GM18867 (cell line): ENCODE measurements around the gene RET.

ENCODE experiments used
- ATAC-seq: cut with Tn5 transposase; IDR thresholded peaks from one replicate; pipeline ENCODE4 v1.9.1; 2021; ENCODE audit warnings: mild to moderate bottlenecking, moderate library complexity; ENCODE audit not compliant: unreplicated experiment

RET gene

DNA sequence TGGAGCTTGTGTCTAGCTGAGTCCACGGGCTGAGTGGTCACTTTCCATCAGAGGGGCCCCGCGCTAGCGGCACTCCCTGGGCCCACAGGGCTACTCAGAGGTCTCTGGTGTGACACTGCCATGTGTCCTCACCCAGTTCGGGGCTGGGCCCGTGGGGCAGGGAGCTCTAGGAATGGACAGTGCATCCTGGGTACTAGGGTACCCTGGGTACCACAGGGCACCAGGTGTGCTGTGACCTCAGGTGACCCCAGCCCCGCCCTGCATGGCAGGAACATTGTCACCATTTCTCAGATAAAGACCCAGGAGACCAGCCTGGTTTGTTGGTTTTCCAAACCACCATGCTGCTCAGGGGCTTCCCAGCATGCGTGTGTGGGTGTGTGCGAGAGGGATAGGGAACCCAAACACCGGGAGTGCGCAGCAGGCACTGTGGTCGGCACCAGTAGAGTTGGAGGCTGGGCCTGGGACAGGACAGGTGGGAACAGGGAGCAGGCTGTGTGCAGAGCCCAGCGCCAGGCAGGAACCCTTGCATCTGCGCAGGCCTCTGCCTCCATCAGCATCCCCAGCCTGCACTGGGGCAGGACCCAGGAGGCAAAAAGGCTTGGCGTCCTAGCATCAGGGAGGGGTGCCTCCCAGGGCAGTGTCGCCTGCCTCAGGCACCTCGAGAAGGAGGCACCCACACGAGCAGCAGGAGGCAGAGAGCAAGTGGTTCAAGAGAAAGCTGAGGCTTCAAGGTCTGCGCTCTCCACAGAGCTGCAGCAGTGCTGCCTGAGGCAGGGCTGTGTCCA, 42.0 kb downstream of the RET start:
- ATAC-seq, result no peak

DNA sequence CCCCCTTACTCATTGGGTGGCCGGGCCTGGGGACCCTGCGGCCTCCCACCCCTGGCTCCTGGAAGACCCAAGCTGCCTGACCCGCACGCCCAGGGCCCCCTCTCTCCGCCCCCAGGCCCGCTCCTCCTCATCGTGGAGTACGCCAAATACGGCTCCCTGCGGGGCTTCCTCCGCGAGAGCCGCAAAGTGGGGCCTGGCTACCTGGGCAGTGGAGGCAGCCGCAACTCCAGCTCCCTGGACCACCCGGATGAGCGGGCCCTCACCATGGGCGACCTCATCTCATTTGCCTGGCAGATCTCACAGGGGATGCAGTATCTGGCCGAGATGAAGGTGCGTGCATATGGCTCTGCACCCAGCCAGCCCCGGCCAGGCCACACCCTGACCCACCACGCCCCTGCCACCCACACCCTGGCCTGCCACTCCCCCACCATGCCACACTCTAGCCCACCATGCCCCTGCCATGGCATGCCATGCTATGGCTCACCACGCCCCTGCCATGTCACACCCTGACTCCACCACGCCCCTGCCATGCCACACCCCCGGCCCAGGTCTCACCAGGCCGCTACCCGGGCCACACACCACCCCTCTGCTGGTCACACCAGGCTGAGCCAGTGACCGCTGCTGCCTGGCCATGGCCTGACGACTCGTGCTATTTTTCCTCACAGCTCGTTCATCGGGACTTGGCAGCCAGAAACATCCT, 42.7 kb downstream of the RET start:
- no peak for ATAC-seq

DNA sequence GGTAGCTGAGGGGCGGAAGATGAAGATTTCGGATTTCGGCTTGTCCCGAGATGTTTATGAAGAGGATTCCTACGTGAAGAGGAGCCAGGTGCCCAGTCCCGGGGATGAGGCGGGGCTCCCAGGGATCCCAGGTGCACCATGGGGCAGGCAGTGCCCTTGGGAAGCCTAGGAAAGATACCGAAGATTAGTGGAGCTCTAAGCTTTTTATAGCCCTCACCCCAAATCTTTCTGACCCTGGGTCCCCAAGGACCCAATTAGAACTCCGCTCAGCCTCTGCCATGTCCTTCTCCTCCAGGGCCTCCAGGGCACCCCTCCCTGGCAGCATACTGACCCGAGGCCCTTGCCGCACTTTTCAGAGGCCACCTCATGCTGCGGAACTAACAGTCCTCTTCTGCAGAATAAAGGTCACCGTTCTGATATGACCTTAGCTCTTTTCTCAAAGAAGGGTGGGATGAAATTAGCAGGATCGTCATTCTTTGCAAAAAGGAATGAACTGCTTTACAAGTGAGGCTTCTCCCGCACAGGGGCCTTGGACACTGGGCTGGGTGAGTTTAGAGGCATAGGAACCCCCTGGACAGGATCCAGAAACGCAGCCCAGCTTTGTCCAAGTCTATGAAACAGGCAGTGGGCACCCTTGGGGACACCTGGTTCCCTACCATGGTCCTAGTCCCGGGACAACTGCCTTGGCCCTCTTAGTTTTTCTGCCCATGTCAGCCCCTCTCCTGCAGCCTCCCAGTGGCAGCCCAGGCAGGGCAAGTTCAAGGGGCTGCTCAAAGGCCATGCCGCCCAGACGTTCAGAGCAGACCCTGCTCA, 43.5 kb downstream of the RET start:
- no peak for ATAC-seq

DNA sequence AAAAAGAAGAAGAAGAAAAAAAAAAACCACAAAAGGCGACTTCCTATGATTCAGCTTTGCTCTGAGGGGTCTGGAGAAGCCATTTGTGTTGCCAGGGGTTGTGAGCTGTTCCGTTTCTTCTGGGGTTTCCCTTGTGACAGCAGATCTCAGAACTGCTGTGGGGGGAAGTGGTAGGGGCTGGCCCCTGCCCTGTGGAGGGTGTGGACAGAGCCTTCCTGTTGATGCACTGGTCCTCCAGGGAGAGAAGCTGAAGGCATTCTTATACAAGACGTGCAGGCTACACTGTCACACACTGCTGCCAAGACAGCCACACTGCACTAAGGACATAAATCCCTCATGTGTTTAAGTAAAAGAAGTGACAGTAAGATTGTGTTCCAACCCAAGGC, 44.1 kb downstream of the RET start:
- ATAC-seq, result peak; percentile 75

DNA sequence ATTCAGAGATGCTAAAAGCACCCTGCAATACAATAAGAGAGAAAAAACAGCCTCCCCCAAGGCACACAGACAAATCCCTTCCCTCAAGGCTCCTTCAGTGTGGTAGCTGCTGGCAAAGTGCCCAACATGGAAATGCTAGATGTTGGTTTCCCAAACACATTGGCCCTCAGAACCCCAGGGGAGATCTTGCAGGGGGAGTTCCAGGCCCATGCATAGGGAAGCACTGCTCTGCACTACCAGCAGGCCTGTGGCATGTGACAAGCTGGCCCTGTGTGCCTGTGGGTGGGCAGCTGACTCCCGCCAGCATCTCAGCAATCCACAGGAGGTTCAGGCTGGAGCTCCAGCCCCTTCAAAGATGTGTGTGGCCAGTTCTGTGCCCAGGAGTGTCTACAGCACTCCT, 44.6 kb downstream of the RET start:
- no peak for ATAC-seq

DNA sequence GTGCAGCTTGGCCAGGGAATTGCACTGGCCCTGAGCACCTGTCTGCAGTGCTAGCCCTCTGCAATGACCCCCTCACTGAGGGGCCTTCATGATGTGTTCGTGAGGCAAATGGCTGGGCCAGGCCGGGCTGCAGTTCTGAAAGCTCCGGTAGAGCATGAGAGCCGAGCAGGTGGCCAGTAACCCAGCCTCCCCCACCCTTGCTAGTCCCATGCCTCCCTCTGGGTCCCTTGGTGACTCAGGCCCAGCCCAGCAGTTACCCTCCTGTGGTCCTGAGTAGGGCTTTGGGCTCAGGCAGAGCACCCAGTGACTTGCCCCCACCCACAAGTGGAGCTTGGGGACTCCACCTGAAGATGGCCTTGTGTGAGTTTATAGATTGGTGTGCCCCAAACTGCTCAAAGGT, 45.2 kb downstream of the RET start:
- no peak for ATAC-seq

DNA sequence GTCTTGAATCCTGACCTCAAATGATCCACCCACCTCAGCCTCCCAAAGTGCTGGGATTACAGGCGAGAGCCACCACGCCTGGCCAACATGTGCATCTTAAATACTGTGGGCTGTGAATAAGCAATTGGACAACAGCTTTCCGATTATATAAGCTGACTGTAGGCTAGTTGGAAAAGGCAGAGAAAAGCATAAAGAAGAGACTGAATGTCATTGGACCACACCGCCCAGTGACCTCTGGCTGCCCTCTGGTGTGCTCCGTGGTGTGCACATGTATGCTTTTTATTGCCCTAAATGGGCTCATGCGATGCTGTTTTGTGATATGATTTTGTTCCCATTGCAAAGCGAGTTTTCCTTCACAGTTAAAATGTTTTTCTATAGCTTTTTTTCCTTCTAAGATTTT, 46.0 kb downstream of the RET start:
- no peak for ATAC-seq

DNA sequence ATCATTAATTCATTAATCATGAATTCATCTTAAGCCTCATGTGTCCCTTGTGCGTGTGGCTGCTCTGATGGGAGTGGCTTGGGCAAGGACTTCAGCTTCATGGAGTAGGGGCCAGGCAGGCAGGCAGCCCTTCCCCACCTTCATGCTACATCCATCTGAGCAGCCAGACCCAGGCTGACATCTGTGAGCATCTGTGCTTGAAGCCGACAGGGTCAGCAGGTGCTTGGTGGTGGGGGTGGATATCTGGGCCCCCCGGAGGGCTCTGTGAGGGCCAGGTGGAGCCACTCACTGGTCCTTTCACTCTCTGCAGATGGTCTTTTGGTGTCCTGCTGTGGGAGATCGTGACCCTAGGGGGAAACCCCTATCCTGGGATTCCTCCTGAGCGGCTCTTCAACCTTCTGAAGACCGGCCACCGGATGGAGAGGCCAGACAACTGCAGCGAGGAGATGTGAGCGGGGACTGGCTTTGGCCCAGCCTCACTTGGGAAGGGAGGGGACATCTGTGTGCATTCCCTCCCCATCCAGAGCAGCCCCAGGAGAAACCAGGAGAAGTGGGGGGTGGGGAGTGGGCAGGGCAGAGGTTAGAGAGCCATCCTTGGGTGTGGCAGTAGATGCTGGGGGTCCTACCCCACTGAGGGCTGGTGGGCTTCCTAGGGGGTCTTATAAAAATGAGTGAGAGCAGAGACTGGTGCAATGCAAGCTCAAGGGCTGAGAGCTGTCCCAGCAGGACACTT, 46.7 kb downstream of the RET start:
- no peak for ATAC-seq

DNA sequence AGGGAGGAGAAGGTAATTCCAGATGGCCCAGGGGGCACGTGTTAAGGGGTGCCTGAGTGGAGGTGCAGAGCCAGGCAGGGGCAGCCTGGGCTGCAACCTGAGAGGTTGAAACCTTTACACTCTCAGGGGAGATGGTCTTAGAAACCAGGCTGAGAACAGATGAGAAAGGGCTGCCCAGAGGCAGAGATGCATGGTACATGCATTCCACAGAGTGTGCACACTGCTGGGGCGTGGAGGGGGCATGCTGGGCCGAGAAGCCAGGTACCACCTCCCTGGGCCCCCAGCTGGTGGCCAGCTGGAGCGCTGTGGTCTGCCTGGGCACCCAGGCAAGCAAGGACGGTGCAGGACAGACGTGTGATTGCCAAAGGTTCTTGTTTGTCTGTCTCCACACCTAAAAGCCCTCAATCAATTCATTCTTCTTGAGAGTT, 47.2 kb downstream of the RET start:
- ATAC-seq, result no peak

DNA sequence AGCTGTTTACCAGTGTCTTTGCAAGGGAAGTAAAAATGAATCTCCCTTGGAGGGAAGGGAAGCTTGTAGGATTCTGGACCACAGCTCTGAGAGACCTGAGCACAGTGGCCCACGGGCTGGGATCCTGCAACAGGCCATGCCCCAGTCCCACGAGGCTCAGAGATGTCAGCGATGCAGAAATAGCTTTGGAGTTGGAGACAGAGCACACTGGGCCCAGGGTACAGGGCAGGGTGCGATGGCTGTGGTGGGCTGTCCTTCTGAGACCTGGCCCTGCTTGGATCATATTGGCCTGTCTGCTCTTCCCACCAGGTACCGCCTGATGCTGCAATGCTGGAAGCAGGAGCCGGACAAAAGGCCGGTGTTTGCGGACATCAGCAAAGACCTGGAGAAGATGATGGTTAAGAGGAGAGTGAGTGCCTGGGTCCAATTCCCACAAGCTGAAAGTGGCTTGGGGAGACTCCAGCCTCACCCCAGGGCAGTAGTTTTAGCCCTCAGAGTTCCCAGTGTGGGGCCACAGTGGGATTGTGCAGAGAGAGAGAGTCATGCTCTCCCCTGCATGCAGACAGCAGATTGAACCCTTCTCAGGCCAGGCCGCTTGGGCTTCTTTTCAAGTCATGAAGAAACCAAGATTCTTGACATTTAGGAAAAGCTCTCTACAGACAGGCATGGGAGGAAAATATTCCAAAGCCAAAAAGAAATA, 47.9 kb downstream of the RET start:
- ATAC-seq, result no peak

DNA sequence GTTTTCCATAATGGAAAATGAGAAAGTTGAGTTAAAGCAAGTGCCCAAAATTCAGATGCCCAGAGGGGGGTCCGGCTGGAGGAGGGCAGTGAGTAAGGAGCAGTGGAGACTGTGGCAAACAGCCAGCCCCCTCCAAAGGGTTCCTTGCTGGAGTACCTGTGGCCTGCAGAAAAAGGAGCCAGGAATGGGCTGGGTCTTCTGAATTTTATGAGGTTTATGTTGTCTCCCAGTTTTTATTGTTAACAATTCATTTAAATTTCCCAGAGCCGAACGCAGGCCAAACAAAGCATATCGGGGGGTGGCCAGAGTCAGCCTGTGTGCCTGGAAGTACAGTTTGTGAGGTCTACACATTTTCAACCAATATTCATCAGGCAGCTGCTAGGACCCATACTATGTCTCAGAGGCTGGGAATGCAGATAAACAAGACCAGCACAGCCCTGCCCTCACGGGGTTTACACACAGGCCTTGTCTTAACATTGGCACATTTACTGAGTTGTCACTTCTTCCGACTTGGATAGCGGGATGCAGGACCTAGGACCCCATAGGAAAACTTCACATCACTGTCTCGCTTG, 48.5 kb downstream of the RET start:
- ATAC-seq, result no peak

DNA sequence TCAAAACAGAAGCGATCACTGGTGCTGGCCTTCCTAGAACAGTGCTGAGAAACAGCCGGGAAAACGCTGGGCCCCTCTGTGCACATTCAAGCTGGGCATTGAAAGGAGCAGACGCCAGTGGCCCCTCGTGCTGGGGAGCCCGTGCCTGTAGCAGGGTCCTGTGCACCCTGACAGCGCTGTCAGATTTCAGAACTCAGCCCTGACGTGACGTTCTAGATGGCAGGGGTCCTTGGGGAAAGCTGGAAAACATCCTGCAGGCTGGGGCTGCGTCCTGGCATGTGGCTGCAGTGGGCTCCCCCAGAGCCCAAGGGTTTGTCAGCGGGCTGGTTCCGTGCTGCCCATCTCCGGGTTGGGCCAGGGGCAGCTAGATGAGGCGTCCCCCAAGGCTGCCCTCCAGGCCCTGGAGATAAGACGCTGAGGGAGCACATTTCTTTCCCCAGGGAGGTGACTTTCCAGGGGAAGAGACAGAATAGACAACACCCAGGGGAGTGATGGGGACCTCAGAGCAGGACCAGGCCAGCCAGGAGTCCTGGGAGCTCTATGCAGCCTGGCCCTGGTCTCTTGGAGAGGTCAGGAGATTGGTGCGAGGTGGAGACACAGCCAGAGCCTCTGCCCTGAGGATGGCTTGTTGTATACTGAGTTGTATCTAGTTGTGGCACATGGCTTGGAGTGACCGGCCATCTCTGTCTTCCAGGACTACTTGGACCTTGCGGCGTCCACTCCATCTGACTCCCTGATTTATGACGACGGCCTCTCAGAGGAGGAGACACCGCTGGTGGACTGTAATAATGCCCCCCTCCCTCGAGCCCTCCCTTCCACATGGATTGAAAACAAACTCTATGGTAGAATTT, 49.2 kb downstream of the RET start:
- ATAC-seq, result no peak

DNA sequence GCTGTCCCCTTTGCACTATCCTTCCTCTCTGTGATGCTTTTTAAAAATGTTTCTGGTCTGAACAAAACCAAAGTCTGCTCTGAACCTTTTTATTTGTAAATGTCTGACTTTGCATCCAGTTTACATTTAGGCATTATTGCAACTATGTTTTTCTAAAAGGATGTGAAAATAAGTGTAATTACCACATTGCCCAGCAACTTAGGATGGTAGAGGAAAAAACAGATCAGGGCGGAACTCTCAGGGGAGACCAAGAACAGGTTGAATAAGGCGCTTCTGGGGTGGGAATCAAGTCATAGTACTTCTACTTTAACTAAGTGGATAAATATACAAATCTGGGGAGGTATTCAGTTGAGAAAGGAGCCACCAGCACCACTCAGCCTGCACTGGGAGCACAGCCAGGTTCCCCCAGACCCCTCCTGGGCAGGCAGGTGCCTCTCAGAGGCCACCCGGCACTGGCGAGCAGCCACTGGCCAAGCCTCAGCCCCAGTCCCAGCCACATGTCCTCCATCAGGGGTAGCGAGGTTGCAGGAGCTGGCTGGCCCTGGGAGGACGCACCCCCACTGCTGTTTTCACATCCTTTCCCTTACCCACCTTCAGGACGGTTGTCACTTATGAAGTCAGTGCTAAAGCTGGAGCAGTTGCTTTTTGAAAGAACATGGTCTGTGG, 50.0 kb downstream of the RET start:
- ATAC-seq, result no peak

DNA sequence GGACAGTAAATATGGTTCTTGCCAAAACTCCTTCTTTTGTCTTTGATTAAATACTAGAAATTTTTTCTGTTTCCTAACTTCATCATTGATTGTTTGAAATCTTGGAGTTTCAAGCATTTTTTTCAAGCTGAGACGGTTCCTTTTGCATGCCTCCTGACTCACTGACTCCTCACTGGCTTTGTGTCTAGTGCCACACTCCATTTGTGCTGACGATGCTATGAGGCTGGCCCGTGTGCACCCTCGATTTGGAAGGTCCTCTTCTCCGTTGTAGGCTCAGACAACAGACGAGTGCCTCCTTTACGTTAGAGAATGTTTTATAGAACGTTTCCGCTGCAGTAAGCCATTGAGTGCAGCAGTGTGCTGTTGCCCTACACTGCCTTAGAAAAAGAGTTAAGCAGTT, 50.6 kb downstream of the RET start:
- no peak for ATAC-seq

DNA sequence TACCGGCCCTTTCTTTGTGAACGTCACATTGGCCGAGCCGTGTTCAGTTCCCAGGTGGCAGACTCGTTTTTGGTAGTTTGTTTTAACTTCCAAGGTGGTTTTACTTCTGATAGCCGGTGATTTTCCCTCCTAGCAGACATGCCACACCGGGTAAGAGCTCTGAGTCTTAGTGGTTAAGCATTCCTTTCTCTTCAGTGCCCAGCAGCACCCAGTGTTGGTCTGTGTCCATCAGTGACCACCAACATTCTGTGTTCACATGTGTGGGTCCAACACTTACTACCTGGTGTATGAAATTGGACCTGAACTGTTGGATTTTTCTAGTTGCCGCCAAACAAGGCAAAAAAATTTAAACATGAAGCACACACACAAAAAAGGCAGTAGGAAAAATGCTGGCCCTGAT, 51.5 kb downstream of the RET start:
- no peak for ATAC-seq

DNA sequence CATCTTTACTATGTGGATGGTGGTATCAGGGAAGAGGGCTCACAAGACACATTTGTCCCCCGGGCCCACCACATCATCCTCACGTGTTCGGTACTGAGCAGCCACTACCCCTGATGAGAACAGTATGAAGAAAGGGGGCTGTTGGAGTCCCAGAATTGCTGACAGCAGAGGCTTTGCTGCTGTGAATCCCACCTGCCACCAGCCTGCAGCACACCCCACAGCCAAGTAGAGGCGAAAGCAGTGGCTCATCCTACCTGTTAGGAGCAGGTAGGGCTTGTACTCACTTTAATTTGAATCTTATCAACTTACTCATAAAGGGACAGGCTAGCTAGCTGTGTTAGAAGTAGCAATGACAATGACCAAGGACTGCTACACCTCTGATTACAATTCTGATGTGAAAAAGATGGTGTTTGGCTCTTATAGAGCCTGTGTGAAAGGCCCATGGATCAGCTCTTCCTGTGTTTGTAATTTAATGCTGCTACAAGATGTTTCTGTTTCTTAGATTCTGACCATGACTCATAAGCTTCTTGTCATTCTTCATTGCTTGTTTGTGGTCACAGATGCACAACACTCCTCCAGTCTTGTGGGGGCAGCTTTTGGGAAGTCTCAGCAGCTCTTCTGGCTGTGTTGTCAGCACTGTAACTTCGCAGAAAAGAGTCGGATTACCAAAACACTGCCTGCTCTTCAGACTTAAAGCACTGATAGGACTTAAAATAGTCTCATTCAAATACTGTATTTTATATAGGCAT, 52.3 kb downstream of the RET start:
- peak; percentile 72 for ATAC-seq

DNA sequence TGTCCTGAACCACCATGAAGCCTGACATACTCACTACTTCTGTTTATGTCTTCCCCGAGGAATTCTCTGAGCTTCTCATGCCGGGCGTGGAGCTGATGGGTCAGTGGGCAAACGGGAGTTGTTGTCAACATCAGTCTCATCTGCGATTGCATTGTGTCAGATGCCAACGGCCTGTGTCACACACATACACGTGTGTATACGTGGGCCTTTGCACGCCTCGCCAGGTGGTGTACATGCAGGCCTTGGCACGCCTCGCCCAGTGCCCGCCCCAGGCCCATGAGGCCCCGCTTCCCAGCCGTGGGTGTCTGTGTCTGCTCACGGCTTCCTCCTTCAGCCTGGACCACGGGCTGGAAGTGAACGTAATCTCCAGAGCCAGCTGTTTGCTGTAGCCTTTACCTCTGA, 53.9 kb downstream of the RET start:
- ATAC-seq, result no peak

DNA sequence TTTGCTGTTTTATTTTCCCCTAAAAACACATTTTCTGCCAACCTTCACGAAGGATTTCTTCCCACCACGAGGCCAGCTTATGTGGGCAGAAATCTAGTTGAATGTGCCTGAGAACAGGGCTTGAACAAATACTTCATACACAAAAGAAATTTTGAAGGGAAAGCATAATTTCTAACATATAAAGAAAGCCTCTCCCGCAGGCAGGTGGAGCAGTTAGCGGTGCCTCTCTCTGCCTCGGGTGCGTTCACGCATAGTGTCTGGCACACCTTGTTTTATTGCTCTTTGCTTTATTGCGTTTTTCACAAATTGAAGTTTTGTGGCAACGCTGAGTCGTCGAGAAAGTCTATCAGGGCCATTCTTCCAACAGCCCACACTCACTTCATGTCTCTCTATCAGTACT, 54.4 kb downstream of the RET start:
- no peak for ATAC-seq
